A673 (cell line): Measurements from ENCODE around the gene GALNT13. TPM values are rescaled to one million over a fixed set of nuclear protein-coding genes. Genes with fewer than 3 reads are reported as not detected.

Source experiments
- BruUV-seq: library from RNA; stranded (reverse); fragments of 400-500 nt; replicated peaks from 2 replicates; lab custom pipeline; 2021; lab: Mats Ljungman, UMichigan
- CTCF ChIA-PET: fragments of 300-600 bp; sonication (Branson Sonifier 250); formaldehyde crosslinking; loops from one replicate; lab custom pipeline; 2022; ENCODE audit warnings: antibody characterized with exemption; lab: Charles Lee
- POLR2A ChIA-PET: fragments of 300-600 bp; sonication (Branson Sonifier 250); formaldehyde crosslinking; loops from one replicate; lab custom pipeline; 2022; ENCODE audit warnings: antibody characterized with exemption; ENCODE audit not compliant: low non-redundant PET; lab: Charles Lee
- DNase-seq: peaks from one replicate; pipeline ENCODE4 v3.0.0-alpha.2; 2015; ENCODE audit warnings: low spot score
- H3K27ac ChIP-seq: fragments of 200-600 bp; sonication (generic); 2 replicates; pipeline ENCODE4 v1.5.1; 2016; ENCODE audit warnings: mixed run types, low read depth, mild to moderate bottlenecking, mixed read lengths, antibody characterized with exemption, low read length; ENCODE audit not compliant: poor library complexity, severe bottlenecking
- H3K27me3 ChIP-seq: fragments of 200-600 bp; sonication (generic); replicated peaks from 2 replicates; pipeline ENCODE4 v1.6.1; 2017; ENCODE audit warnings: mixed run types, low read depth, mild to moderate bottlenecking, mixed read lengths, antibody characterized with exemption, low read length; ENCODE audit not compliant: insufficient read depth, poor library complexity
- H3K36me3 ChIP-seq: fragments of 200-600 bp; sonication (generic); 2 replicates; pipeline ENCODE4 v1.6.1; 2016; ENCODE audit warnings: mixed run types, mild to moderate bottlenecking, mixed read lengths, antibody characterized with exemption, low read length; ENCODE audit not compliant: insufficient read depth, poor library complexity, severe bottlenecking
- H3K4me1 ChIP-seq: fragments of 200-600 bp; sonication (generic); 2 replicates; pipeline ENCODE4 v1.6.1; 2017; ENCODE audit warnings: mixed run types, mild to moderate bottlenecking, mixed read lengths, antibody characterized with exemption, low read length; ENCODE audit not compliant: insufficient read depth, poor library complexity, severe bottlenecking
- H3K4me3 ChIP-seq: fragments of 200-600 bp; sonication (generic); 2 replicates; pipeline ENCODE4 v1.5.1; 2016; ENCODE audit warnings: low read depth, mixed run types, mild to moderate bottlenecking, mixed read lengths, low read length; ENCODE audit not compliant: poor library complexity, severe bottlenecking
- H3K9me3 ChIP-seq: fragments of 200-600 bp; sonication (generic); 2 replicates; pipeline ENCODE4 v1.6.1; 2016; ENCODE audit warnings: mixed run types, low read depth, mild to moderate bottlenecking, mixed read lengths, antibody characterized with exemption, low read length; ENCODE audit not compliant: poor library complexity, severe bottlenecking
- EZH2 ChIP-seq: fragments of 200-600 bp; sonication (generic); IDR thresholded peaks from 2 replicates; pipeline ENCODE4 v1.6.1; 2017; ENCODE audit warnings: borderline replicate concordance, low read depth, mild to moderate bottlenecking, mixed read lengths, antibody characterized with exemption, low read length; ENCODE audit not compliant: poor library complexity, severe bottlenecking
- intact Hi-C: fragments of 100-400 bp; cut with micrococcal nuclease; formaldehyde crosslinking; loops from one replicate; pipeline ENCODE4 v1.10.0; 2022; ENCODE audit not compliant: unreplicated experiment
- total RNA-seq: library from RNA; stranded (reverse); gene quantifications from 2 replicates; pipeline ENCODE4 v1.2.3, GENCODE V29; 2021
- TF ChIP-seq, protein P1 (sequence below): fragments of 300-800, 200-600 bp; sonication (generic); conservative IDR thresholded peaks from 2 replicates; pipeline ENCODE4 v1.5.1; 2017; ENCODE audit warnings: low read depth, mild to moderate bottlenecking, antibody characterized with exemption, low read length, moderate library complexity, mixed read lengths

Gene GALNT13
- total RNA-seq, 1 experiment from 2014 or later = not detected

DNA sequence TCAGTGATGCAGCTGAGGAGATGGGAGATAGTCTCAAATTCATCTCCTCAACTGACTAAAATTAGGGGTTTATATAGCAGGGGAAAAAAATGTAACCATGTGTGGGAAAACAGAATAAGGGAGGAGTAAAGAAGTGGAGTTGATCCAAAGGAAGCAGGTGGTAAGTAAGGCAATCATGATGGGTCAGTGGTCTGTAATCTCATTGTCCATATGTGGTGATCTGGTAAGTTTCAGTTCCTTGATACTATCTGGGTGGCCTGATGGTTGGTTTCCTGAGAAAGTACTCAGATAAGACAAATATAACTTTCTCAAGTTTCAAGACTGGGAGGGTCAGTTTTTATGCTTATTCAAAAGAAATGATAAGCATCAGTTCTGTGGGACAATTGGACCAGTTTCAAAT is 514.5 kb downstream of the GALNT13 start:
- H3K9me3 ChIP-seq = no peaks in the 10 kb centered on the region
- TF ChIP-seq, protein P1, sequence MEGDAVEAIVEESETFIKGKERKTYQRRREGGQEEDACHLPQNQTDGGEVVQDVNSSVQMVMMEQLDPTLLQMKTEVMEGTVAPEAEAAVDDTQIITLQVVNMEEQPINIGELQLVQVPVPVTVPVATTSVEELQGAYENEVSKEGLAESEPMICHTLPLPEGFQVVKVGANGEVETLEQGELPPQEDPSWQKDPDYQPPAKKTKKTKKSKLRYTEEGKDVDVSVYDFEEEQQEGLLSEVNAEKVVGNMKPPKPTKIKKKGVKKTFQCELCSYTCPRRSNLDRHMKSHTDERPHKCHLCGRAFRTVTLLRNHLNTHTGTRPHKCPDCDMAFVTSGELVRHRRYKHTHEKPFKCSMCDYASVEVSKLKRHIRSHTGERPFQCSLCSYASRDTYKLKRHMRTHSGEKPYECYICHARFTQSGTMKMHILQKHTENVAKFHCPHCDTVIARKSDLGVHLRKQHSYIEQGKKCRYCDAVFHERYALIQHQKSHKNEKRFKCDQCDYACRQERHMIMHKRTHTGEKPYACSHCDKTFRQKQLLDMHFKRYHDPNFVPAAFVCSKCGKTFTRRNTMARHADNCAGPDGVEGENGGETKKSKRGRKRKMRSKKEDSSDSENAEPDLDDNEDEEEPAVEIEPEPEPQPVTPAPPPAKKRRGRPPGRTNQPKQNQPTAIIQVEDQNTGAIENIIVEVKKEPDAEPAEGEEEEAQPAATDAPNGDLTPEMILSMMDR = no peak
- TF ChIP-seq EZH2 = no peak
- no peaks in the 10 kb centered on the region for H3K36me3 ChIP-seq
- H3K27me3 ChIP-seq = no peaks in the 10 kb centered on the region
- POLR2A ChIA-PET = no interaction called here
- H3K4me3 ChIP-seq = no peak overlapping the region
- H3K27ac ChIP-seq = no peak overlapping the region
- no peak for DNase-seq
- CTCF ChIA-PET = no interaction called here
- H3K4me1 ChIP-seq = no peaks in the 10 kb centered on the region
- intact Hi-C loops = no loop called here
- no TSS peak for BruUV-seq

- DNase-seq = no peak
- H3K27me3 ChIP-seq = no peaks in the 10 kb centered on the region
- no TSS peak for BruUV-seq
- CTCF ChIA-PET = no interaction called here
- POLR2A ChIA-PET = no interaction called here
- TF ChIP-seq, protein P1 = no peak
- TF ChIP-seq EZH2 = no peak
- no peaks in the 10 kb centered on the region for H3K4me1 ChIP-seq
- H3K27ac ChIP-seq = no peak overlapping the region
- no peaks in the 10 kb centered on the region for H3K9me3 ChIP-seq
- no peak overlapping the region for H3K4me3 ChIP-seq
- no peaks in the 10 kb centered on the region for H3K36me3 ChIP-seq
- intact Hi-C loops = no loop called here
These were observed 519.3 kb downstream of the GALNT13 start for GRCh38 chr2:154391051-154391450.

- no peaks in the 10 kb centered on the region for H3K9me3 ChIP-seq
- TF ChIP-seq, protein P1 = no peak
- TF ChIP-seq EZH2 = no peak
- DNase-seq = no peak
- no peak overlapping the region for H3K4me3 ChIP-seq
- H3K27me3 ChIP-seq = no peaks in the 10 kb centered on the region
- POLR2A ChIA-PET = no interaction called here
- no TSS peak for BruUV-seq
- no peaks in the 10 kb centered on the region for H3K36me3 ChIP-seq
- no peaks in the 10 kb centered on the region for H3K4me1 ChIP-seq
- H3K27ac ChIP-seq = no peak overlapping the region
- CTCF ChIA-PET = no interaction called here
- intact Hi-C loops = no loop called here
These were observed 520.5 kb downstream of the GALNT13 start for GRCh38 chr2:154392256-154392655.
